HCT116 (cell line): ENCODE measurements around the gene WBP1.

Experiments
- ATF3 ChIP-seq: IDR thresholded peaks from 2 replicates; pipeline ENCODE4 v1.6.1; 2012
- CBX3 ChIP-seq: IDR thresholded peaks from 2 replicates; pipeline ENCODE4 v1.6.1; 2012; ENCODE audit warnings: low read depth
- CTCF ChIP-seq, 3 experiments: fragments of 200-600 bp in 1 of 3; sonication (generic) in 1 of 3; IDR thresholded peaks in 2 of 3; conservative IDR thresholded peaks in 1 of 3; 2 replicates each; pipeline ENCODE4 v1.5.1; 2012 to 2017; ENCODE audit warnings: low read depth in 2 of 3, low read length in 2 of 3, antibody characterized with exemption in 1 of 3, borderline replicate concordance in 1 of 3, control low read depth in 1 of 3, mild to moderate bottlenecking in 1 of 3, mixed read lengths in 1 of 3, mixed run types in 1 of 3, moderate library complexity in 1 of 3; ENCODE audit not compliant: insufficient read depth in 1 of 3
- ELF1 ChIP-seq: IDR thresholded peaks from 2 replicates; pipeline ENCODE4 v1.6.1; 2012; ENCODE audit warnings: low read depth, borderline replicate concordance
- EZH2 ChIP-seq: fragments of 200-600 bp; sonication (generic); IDR thresholded peaks from 2 replicates; pipeline ENCODE4 v1.6.1; 2017; ENCODE audit warnings: antibody characterized with exemption, mixed run types
- EZH2phosphoT487 ChIP-seq: fragments of 200-600 bp; IDR thresholded peaks from 2 replicates; pipeline ENCODE4 v1.6.1; 2018; ENCODE audit warnings: antibody characterized with exemption, borderline replicate concordance
- FOSL1 ChIP-seq: IDR thresholded peaks from 2 replicates; pipeline ENCODE4 v1.6.1; 2012; ENCODE audit warnings: low read depth
- POLR2A ChIP-seq: IDR thresholded peaks from 2 replicates; pipeline ENCODE4 v1.7.0; 2011; ENCODE audit warnings: borderline replicate concordance; ENCODE audit not compliant: insufficient read depth, insufficient read length; ENCODE audit errors: extremely low read depth
- REST ChIP-seq: IDR thresholded peaks from 2 replicates; pipeline ENCODE4 v1.6.1; 2012; ENCODE audit warnings: low read depth
- SIN3A ChIP-seq: IDR thresholded peaks from 2 replicates; pipeline ENCODE4 v1.6.1; 2012; ENCODE audit warnings: low read depth

- TF ChIP-seq SIN3A, result no peak
- TF ChIP-seq REST, result no peak
- no peak for TF ChIP-seq CTCF (IDR thresholded peaks at IDR 0.05 in 2 of 3, conservative IDR thresholded peaks at IDR 0.05 in 1 of 3; ENCODE audit: borderline replicate concordance in 1 of 3, insufficient read depth in 1 of 3, low read depth in 2 of 3, low read length in 2 of 3)
- TF ChIP-seq ELF1, result no peak
- no peak for TF ChIP-seq POLR2A
- no peak for TF ChIP-seq EZH2
- no peak for TF ChIP-seq FOSL1
- no peak for TF ChIP-seq EZH2phosphoT487
- no peak for TF ChIP-seq CBX3
- no peak for TF ChIP-seq ATF3
These were observed 39.9 kb upstream of the WBP1 start for GRCh38 chr2:74418312-74418711.
